Stimulated activated CD8-positive, alpha-beta memory T cell treated with anti-CD3 and anti-CD28 coated beads, Interleukin-7, amount 100 ng/mL, for 1 hour (primary cell): ENCODE measurements around the gene OVCA2.

Experiments
- DNase-seq, 2 donors: peaks; one replicate each; pipeline ENCODE4 v3.0.0-alpha.2; 2020; ENCODE audit warnings: low read depth in 2 of 2

OVCA2 gene

GRCh38 chr17:2034157-2034556 is 7.7 kb upstream of the OVCA2 start:
- no peak for DNase-seq

DNA sequence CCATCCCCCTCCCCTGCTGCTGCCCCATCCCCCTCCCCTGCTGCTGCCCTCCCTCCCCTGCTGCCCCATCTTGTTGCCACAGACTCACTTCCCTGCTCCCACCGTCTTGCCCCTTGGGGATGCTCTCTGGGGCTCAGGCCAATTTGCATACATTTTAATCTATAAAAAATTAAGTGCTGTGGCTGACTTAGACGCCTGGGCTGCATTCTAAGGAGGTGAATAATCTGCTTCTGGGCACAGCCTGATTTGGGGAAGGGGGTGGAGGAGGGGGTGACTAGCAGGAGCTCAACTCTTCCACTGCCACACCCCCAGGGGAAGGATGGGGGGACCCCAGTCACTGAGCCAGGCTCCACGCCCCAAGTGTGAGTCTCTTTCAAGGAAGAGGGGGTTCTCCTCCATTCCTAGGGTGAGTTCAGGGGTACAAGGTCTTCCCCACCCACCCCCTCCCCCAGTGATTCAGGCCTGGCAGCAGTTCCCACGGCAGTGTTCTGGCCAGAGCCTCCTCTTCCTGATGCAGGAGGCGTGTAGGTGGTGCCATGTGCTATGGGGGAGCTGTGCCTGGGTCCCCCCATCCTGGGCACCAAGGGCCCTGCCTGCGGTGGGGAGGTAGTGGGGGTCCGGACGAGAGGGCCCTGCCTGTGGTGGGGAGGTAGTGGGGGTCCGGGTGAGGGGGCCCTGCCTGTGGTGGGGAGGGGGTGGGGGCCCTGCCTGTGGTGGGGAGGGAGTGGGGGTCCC is 6.8 kb upstream of the OVCA2 start:
- DNase-seq = no peak

GRCh38 chr17:2035541-2036488 is 6.0 kb upstream of the OVCA2 start:
- no peak for DNase-seq

DNA sequence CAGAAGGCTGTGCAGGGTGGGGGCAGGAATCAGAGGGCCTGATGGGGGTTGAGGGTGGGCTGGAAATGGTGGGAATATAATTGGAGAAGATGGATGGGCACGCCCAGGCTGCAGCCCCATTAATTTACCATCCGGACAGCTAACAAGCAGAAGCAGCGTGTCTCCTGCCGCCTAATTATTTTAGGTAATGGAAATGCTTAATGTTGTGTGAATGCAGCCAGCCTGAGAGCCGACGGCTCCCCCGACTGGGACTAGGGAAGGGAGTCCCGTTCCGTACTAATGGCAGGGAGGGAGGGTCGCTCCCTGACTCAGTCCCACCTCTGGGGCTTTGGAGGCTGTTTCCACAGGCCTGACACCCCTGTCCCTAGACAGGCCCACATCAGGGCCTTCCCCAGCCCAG is 4.7 kb upstream of the OVCA2 start:
- DNase-seq = no peak

- no peak for DNase-seq
These were observed 1.5 kb upstream of the OVCA2 start for GRCh38 chr17:2040219-2040827.

DNA sequence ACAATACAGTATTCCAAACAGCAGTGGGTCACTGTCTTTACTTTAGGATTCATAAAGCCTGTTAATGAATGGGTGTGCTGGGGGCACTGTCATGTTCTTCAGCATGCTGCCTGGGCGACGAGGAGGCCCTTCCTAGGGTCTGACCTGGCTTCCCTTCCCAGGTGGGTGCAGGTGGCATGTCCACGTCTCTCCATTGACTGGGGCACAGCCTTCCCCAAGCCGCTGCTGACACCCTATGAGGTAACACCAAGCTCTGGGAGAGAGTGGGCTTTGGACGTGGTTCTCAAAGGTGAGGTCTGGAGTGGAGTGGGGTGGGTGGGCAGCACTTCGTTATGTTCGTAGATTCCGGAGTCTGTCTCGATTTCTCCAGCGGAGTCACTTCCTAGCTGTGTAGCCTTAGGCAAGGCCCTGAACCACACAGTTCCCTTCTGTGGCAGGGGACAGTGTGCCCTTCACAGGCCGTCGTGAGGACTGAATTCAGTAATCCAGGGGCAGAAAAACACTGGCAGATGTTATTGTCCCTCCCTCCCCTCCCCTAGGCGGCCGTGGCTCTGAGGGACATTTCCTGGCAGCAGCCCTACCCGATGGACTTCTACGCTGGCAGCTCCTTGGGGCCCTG is 771 bp upstream of the OVCA2 start:
- DNase-seq = no peak

DNA sequence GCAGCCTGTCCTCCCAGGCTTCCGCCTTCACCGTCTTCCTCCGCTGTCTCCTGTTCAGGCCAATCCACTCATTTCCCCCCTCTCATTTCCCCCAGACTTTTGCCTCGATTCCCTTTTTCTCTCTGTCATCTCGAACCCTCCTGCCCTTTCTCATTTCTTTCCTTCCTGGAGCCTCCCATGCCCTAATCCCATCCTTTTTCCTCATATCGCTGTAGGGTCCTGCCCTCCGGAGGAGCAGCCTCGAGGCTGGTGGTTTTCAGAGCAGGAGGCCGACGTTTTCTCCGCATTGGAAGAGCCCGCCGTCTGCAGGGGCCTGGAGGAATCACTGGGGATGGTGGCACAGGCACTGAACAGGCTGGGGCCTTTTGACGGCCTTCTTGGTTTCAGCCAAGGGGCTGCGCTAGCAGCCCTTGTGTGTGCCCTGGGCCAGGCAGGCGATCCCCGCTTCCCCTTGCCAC is 597 bp downstream of the OVCA2 start:
- DNase-seq = no peak

DNA sequence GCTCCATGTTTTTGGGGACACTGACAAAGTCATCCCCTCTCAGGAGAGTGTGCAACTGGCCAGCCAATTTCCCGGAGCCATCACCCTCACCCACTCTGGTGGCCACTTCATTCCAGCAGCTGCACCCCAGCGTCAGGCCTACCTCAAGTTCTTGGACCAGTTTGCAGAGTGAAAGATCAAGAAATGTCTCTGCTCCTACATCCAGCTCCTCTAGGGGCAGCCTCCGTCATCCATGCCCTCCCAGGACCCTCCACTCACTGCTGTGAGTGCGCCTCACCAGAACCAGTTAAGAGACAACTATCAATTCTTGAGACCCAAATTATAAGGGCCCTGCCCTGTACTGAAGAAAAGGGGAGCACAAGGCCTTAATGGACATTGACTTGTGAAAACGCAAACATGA is 1.1 kb downstream of the OVCA2 start:
- DNase-seq = no peak

DNA sequence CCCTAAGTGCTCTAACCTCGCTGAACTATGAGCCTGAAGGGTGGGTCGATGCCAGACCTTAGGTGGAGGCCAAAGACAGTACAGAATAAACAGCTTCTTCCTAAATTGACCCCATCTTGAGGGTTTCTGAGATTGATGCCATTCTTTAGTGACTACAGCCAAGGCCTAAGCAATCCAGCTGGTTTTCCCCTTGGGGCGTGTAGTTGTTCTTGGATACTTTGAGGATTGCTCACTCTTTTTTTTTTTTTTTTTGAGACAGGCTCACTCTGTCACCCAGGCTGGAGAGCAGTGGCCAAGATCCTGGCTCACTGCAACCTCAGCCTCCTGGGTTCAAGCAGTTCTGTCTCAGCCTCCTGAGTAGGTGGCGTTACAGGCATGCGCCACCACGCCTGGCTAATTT is 2.0 kb downstream of the OVCA2 start:
- DNase-seq = no peak

DNA sequence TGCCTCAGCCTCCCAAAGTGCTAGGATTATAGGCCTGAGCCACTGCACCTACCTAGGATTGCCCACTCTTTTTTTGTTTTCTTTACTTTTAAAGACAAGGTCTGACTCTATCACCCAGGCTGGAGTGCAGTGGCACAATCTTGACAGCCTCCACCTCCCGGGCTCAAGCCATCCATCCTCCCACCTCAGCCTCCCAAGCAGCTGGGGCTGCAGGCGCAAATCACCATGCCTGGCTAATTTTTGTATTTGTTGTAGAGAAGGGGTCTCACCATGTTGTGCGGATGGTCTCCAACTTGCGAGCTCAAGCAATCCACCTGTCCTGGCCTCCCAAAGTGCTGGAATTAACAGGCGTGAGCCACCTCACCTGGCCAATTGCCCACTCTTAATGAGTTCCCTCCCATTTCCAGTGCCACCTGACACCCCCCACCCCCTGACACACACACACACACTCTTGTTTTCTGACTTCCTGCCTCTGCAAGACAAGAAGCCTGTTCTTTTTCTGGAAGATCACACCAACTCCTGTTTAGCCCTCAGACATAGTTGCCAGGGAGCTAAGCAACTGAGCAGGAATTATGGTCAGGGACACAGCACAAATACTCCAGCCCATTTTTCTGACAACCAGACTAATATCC is 2.6 kb downstream of the OVCA2 start:
- DNase-seq = no peak

- no peak for DNase-seq
These were observed 5.8 kb downstream of the OVCA2 start for GRCh38 chr17:2047590-2047989.

- DNase-seq = no peak
These were observed 7.0 kb downstream of the OVCA2 start for GRCh38 chr17:2048805-2049204.

- peak; percentile 84 to 87 for DNase-seq
These were observed 7.8 kb downstream of the OVCA2 start for GRCh38 chr17:2049333-2050299.

DNA sequence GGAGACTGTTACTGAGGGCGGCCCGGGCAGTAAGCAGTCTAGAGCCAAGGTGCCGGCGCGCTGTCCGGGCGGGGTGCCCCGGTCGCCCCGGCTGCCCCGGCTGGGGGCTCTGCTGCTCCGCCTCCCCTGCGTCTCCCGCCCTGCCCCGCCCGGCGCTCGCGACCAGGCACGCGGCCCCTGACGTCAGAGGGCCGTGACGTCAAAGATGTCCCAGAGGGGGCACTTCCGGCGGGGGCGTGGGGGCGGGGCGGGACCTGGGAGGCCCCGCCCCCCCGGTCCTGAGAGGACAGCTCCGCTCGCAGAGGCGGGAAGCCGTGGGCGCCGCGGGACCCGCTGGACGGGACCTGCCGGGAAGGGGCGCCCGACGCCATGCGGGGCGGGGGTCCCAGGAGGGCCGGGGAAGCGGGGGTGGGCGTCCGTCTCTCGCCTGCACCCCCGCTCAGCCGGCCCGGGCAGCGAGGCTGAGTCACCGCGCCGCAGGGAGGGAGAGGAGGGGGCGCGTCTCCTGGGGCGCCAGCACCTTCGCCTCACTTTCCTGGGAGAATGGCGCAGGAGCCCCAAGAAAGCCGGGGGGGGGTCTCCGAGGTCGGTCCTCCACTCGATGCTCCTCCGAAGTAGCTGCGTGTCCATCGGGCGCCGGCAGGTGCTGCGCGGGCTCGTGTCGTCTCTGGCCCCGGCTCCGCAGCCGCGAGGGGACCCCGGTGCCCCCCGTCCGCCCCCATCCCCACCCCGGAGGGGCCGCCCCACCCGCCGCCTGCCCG is 8.7 kb downstream of the OVCA2 start:
- peak; percentile 42 to 44 for DNase-seq

- no peak for DNase-seq
These were observed 9.5 kb downstream of the OVCA2 start for GRCh38 chr17:2051061-2051932.

- no peak for DNase-seq
These were observed 10.2 kb downstream of the OVCA2 start for GRCh38 chr17:2051933-2052559.

DNA sequence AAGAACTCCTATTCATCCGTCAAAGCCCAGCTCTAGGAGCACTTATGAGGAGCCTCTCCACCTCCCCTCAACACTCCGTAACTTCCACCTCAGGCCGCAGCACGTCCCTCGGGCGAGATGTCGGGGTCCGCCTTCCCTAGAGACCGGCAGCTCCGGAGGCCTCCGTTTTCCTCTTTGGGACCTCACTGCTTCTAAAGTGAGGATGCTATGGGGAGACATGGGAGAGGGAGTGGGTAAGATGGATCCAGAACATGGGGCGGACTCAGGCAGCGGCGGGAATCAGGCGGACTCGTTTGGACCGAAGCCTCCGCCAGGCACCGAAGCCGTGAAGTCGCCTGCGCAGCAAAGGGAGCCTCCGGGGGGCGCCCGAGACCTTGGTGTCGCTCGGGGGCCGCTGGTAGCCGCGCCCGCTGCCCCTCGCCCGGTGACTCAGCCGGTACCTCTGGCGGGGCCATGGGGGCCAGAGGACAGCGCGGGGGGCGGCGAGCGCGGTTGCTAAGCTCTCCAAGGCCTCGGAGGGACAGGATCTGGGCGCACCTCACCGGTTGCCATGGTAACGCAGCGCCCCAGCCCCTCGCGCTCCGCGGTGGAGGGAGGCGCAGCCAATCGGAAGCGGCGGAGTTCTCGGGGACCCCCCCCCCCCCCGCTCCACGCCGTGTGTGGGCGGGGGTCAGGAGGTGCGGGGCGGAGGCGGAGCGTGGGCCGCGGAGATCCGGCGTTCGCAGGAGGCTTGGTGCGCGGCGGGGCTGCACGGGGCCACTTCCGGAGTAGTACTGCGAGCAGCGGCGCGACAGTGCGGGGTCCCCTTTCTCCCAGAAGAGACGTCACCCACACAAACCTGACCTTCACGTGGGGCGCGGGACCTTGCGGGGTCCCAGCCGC is 11.8 kb downstream of the OVCA2 start:
- peak; percentile 46 to 53 for DNase-seq
